ENCODE results near the gene HACL1.
"Not testable (repeated sequence)": the region's sequence is repeated elsewhere in the genome, so short reads cannot be mapped to it uniquely, and the experiment has no call there.

Gene HACL1

DNA sequence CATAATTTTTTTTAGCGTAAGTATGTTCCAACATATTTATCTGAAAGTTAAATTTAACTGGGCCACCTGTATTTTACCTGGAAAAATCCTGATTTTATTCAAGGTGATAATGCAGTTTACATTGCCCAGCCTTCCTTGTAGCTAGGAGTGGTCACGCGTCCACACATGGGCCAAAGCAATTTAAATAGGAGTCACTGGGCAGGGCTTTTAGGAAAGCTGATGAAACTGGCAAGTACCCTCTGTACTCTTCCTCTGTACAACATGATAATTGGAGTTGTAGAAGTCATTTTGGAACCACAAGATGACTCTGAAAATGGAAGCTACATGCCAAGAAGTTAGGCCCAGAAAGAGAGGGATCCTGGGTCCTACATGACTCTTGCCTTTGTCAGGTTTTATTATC lies 9.6 kb upstream of the HACL1 start:
- DNase-seq (ENCODE audit: insufficient read length, low spot score) (no peak), FAIRE-seq (no peak)
- TF ChIP-seq POLR2AphosphoS5 (IDR thresholded peaks at IDR 0.05; ENCODE audit: low read depth, low read length) (no peak), POLR2A (IDR thresholded peaks at IDR 0.05; ENCODE audit: low read depth, low read length) (no peak), POU2F2 (IDR thresholded peaks at IDR 0.05; ENCODE audit: low read depth, low read length) (no peak), TAF1 (IDR thresholded peaks at IDR 0.05; ENCODE audit: low read depth, low read length) (no peak), SPI1 (IDR thresholded peaks at IDR 0.05; ENCODE audit: low read depth, low read length) (no peak), PAX5 (IDR thresholded peaks at IDR 0.05; ENCODE audit: insufficient read depth, low read length, severe bottlenecking) (no peak)

DNA sequence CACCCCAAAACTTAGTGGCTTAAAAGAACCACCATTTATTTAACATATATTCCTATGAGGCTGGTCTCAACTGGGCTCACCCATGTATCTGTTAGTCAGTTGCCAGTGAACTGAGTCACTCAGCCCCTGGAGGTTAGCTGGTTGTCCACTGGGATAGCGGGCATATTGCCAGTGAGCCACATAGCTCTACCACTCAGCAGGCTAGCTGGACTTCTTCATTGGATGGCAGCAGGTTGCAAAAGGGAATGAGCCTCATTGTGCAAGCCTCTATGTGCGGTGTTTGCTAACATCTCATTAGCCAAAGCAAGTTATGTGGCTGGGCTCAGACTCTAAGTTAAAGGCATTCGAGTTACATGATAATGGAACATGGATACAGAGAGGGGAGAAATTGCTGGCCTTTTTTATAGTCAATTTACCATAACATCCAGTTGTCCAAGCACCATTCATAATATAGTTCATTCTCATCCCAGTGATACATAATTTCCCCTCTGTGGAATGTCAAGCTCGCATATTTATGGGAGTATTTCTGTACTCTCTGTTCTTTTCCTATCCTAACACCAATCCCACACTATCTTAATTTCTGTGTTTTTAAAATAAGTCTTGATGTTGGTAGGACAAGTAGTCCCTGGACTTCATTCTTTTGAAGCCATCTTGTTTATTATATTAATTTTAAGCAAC lies 8.9 kb upstream of the HACL1 start:
- no peak for FAIRE-seq
- no peak for DNase-seq (ENCODE audit: insufficient read length, low spot score)
- no peak for TF ChIP-seq POU2F2 (IDR thresholded peaks at IDR 0.05; ENCODE audit: low read depth, low read length)
- TF ChIP-seq POLR2A (IDR thresholded peaks at IDR 0.05; ENCODE audit: low read depth, low read length): no peak

DNA sequence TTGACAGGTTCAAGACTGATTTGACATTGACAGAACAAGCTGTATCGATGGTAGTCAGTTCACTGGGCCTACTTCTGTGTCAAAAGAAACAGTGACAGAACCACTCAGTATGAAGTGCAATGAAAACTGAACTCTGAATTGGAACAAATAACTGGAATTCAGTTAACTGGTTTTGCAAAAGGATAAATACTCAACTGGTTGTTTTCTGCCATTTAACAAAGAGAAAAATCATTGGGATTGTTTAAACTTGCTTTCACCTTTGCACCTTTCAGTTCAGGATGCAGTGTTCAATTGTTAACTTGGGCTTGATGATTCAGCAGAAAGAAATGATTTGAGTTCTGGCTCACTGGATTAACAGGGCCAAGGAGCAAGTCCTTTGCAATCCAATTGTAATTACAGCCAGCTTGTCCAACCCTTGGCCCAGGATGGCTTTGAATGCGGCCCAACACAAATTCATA lies 5.1 kb upstream of the HACL1 start:
- FAIRE-seq: no peak
- TF ChIP-seq POLR2AphosphoS5 (IDR thresholded peaks at IDR 0.05; ENCODE audit: low read depth, low read length) (no peak), POU2F2 (IDR thresholded peaks at IDR 0.05; ENCODE audit: low read depth, low read length) (no peak), PAX5 (IDR thresholded peaks at IDR 0.05; ENCODE audit: insufficient read depth, low read length, severe bottlenecking) (no peak), SPI1 (IDR thresholded peaks at IDR 0.05; ENCODE audit: low read depth, low read length) (no peak), TAF1 (IDR thresholded peaks at IDR 0.05; ENCODE audit: low read depth, low read length) (no peak), POLR2A (IDR thresholded peaks at IDR 0.05; ENCODE audit: low read depth, low read length) (no peak)
- no peak for DNase-seq (ENCODE audit: insufficient read length, low spot score)

DNA sequence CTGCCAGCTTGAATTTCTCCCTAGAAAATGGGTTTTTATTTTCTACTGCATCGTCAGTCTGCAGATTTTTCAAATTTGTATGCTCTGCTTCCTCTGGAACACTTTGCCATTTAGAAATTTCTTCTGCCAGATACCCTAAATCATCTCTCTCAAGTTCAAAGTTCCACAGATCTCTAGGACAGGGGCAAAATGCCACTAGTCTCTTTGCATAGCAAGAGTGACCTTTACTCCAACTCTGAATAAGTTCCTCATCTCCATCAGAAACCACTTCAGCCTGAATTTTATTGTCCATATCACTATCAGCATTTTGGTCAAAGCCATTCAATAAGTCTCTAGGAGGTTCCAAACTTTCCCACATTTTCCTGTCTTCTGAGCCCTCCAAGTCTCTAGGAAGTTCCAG lies 3.2 kb upstream of the HACL1 start:
- FAIRE-seq; DNase-seq (ENCODE audit: insufficient read length, low spot score): not testable (repeated sequence)

DNA sequence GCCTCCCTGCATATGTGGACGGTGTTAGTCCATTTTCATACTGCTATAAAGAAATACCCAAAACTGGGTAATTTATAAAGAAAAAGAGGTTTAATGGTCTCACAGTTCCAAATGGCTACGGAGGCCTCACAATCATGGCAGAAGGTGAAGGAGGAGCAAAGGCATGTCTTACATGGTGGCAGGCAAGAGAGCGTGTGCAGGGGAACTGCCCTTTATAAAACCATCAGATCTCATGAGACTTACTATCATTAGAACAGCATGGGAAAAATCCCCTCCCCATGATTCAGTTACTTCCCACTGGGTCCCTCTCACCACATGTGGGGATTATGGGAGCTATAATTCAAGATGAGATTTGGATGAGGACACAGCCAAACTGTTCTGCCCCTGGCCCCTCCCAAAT lies 1.4 kb upstream of the HACL1 start:
- not testable (repeated sequence) for FAIRE-seq

DNA sequence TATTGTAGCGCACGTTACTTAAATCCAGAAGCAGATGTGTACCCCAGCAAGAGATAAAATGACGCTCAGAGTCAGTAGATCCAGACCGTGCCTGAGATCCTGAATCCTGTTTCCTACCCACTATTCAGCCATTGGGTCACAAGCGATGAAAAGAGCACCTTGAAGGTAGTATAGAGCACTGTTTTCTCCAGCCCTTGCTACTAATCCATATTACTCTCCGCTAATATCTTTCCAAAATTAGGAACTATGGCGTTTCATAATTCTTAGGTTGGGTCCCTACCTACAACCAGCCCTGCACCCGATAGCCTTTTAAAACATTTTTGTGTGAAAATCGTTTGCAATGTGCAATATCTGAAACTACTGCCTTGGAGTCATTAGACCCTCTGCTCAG lies 772 bp upstream of the HACL1 start:
- no peak for DNase-seq (ENCODE audit: insufficient read length, low spot score)
- no peak for FAIRE-seq

More for the DNA sequence above, 1.4 kb upstream of the HACL1 start:
- not testable (repeated sequence) for DNase-seq (ENCODE audit: insufficient read length, low spot score)

DNA sequence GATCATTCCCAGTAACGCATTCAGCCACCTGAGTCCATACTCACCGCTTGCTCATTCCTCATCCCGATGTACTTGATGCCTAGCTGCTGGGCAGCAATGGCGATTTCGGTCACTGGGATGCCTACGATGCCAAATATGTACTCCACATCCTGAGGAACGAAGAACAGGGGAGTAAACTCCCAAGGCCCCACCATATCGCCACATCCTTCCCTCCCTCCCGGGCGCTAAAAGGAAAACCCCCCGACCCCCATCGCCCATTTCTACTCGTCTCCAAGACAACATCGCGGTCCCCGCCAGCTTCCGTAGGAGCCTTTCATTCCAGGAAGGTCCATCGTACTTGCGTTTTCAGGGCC lies 347 bp downstream of the HACL1 start:
- peak; percentile 54 for FAIRE-seq
- TF ChIP-seq SPI1 (IDR thresholded peaks at IDR 0.05; ENCODE audit: low read depth, low read length): no peak
- no peak for DNase-seq (ENCODE audit: insufficient read length, low spot score)

More for the DNA sequence above, 772 bp upstream of the HACL1 start:
- TF ChIP-seq TAF1 (IDR thresholded peaks at IDR 0.05; ENCODE audit: low read depth, low read length) (no peak), SPI1 (IDR thresholded peaks at IDR 0.05; ENCODE audit: low read depth, low read length) (no peak), POU2F2 (IDR thresholded peaks at IDR 0.05; ENCODE audit: low read depth, low read length) (no peak), POLR2A (IDR thresholded peaks at IDR 0.05; ENCODE audit: low read depth, low read length) (no peak)

DNA sequence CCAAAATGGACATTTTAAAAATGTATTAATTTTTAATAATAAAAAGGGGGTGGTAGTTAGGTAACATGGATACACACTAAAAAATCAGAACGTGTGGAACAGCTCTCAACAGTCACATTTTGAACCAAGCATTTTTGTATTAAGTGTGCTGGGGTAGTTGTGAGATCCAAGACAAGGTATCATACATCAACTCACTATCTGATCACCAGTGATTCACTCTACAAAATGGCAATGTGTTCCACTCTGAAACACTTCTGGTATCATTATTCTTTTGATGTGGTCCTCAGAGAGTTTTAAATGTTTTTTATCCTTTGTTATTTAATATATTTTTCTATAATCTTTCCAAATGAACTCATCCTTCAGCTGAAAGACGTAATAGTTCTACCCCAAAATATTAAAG lies 5.4 kb downstream of the HACL1 start:
- TF ChIP-seq POLR2A (IDR thresholded peaks at IDR 0.05; ENCODE audit: low read depth, low read length) (no peak), PAX5 (IDR thresholded peaks at IDR 0.05; ENCODE audit: insufficient read depth, low read length, severe bottlenecking) (no peak), TAF1 (IDR thresholded peaks at IDR 0.05; ENCODE audit: low read depth, low read length) (no peak), POLR2AphosphoS5 (IDR thresholded peaks at IDR 0.05; ENCODE audit: low read depth, low read length) (no peak), POU2F2 (IDR thresholded peaks at IDR 0.05; ENCODE audit: low read depth, low read length) (no peak), SPI1 (IDR thresholded peaks at IDR 0.05; ENCODE audit: low read depth, low read length) (no peak)
- FAIRE-seq: no peak
- DNase-seq (ENCODE audit: insufficient read length, low spot score): no peak

DNA sequence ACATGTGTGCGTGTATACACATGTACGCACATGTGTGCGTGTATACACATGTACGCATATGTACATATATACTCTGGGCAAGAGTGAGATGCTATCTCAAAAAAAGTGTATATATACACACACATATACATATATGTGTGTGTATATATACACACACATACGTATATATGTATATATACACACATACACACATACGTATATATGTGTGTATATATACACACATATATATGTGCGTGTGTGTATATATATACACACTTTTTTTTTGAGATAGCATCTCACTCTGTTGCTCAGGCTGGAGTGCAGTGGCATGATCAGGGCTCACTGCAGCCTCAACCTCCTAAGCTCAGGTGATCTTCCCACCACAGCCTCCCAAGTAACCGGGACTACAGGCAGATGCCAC lies 8.4 kb downstream of the HACL1 start:
- no peak for DNase-seq (ENCODE audit: insufficient read length, low spot score)
- TF ChIP-seq SPI1 (IDR thresholded peaks at IDR 0.05; ENCODE audit: low read depth, low read length): no peak
- TF ChIP-seq TAF1 (IDR thresholded peaks at IDR 0.05; ENCODE audit: low read depth, low read length): no peak
- no peak for TF ChIP-seq POLR2AphosphoS5 (IDR thresholded peaks at IDR 0.05; ENCODE audit: low read depth, low read length)
- no peak for TF ChIP-seq POLR2A (IDR thresholded peaks at IDR 0.05; ENCODE audit: low read depth, low read length)
- no peak for TF ChIP-seq PAX5 (IDR thresholded peaks at IDR 0.05; ENCODE audit: insufficient read depth, low read length, severe bottlenecking)
- TF ChIP-seq POU2F2 (IDR thresholded peaks at IDR 0.05; ENCODE audit: low read depth, low read length): no peak
- no peak for FAIRE-seq

DNA sequence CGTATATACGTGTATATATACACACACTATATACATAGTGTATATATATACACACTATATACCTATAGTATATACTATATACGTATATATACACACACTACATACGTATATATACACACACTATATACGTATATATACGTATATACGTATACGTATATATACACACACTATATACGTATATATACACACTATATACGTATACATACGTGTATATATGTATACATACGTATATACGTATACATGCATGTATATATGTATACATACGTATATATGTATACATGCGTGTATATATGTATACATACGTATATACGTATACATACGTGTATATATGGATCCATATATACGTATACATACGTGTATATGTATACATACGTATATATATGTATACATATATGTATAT lies 9.4 kb downstream of the HACL1 start:
- no peak for FAIRE-seq
- no peak for DNase-seq (ENCODE audit: insufficient read length, low spot score)
- TF ChIP-seq PAX5 (IDR thresholded peaks at IDR 0.05; ENCODE audit: insufficient read depth, low read length, severe bottlenecking) (no peak), TAF1 (IDR thresholded peaks at IDR 0.05; ENCODE audit: low read depth, low read length) (no peak), POLR2AphosphoS5 (IDR thresholded peaks at IDR 0.05; ENCODE audit: low read depth, low read length) (no peak), POLR2A (IDR thresholded peaks at IDR 0.05; ENCODE audit: low read depth, low read length) (no peak), POU2F2 (IDR thresholded peaks at IDR 0.05; ENCODE audit: low read depth, low read length) (no peak), SPI1 (IDR thresholded peaks at IDR 0.05; ENCODE audit: low read depth, low read length) (no peak)

DNA sequence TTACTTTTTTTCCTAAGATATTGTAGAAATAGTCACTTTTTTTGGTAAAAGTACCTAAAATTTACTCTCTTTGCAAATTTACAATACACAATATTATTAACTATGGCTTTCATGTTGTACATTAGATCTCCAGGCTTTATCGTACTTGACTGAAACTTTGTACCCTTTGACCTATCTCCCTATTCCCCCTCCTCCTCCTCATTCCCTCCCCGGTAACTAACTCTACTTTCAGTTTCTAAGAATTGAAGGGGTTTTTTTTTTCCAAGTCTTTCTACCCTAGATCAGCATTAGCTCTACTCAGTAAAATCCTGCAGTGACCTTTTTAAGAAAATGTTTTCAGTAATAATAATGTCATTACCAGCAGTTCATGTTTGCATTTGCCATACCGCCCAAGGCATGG lies 10.1 kb downstream of the HACL1 start:
- DNase-seq (ENCODE audit: insufficient read length, low spot score) (no peak), FAIRE-seq (no peak)
- TF ChIP-seq POLR2AphosphoS5 (IDR thresholded peaks at IDR 0.05; ENCODE audit: low read depth, low read length) (no peak), POU2F2 (IDR thresholded peaks at IDR 0.05; ENCODE audit: low read depth, low read length) (no peak)

All from GM12891 (cell line).